ENCODE results near the gene GGNBP2.
"Not testable (repeated sequence)": the region's sequence is repeated elsewhere in the genome, so short reads cannot be mapped to it uniquely, and the experiment has no call there.

Gene GGNBP2

GRCh38 chr17:36599546-36600250 lies 55.0 kb downstream of the GGNBP2 start:
- H3K9me3 ChIP-seq (ENCODE audit: control insufficient read depth, low read length), result no peaks in the 10 kb centered on the region
- H3K27ac ChIP-seq (ENCODE audit: insufficient read depth, low read depth, low read length, poor library complexity, severe bottlenecking), result no peak overlapping the region
- 92 to 95% methylated on average over 11 of the region's 11 CpGs for WGBS, 2 experiments
- no peaks in the 10 kb centered on the region for H3K36me3 ChIP-seq (ENCODE audit: control insufficient read depth, insufficient read depth, low read length)
- H3K4me3 ChIP-seq (ENCODE audit: insufficient read depth, low read depth, low read length), result no peak overlapping the region
- peaks cover 10% of the 10 kb centered on the region for H3K27me3 ChIP-seq (ENCODE audit: control insufficient read depth, insufficient read depth, low read length, poor library complexity, severe bottlenecking)
- peaks cover 9% of the 10 kb centered on the region for H3K4me1 ChIP-seq (ENCODE audit: control insufficient read depth, insufficient read depth, low read length)

DNA sequence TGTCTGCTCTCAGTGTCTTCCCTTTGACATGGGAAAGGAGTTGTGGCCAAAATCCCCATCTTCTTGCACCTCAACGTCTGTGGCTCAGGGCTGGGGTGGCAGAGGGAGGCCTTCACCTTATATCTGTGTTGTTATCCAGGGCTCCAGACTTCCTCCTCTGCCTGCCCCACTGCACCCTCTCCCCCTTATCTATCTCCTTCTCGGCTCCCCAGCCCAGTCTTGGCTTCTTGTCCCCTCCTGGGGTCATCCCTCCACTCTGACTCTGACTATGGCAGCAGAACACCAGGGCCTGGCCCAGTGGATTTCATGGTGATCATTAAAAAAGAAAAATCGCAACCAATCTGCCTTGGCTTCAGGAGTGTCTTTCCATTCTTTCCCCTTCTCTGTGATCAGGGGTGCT lies 55.7 kb downstream of the GGNBP2 start:
- Histone ChIP-seq H3K27ac (ENCODE audit: insufficient read depth, low read depth, low read length, poor library complexity, severe bottlenecking) (no peak overlapping the region), H3K36me3 (ENCODE audit: control insufficient read depth, insufficient read depth, low read length) (no peaks in the 10 kb centered on the region), H3K4me1 (ENCODE audit: control insufficient read depth, insufficient read depth, low read length) (peaks cover 9% of the 10 kb centered on the region), H3K9me3 (ENCODE audit: control insufficient read depth, low read length) (no peaks in the 10 kb centered on the region), H3K27me3 (ENCODE audit: control insufficient read depth, insufficient read depth, low read length, poor library complexity, severe bottlenecking) (peaks cover 10% of the 10 kb centered on the region), H3K4me3 (ENCODE audit: insufficient read depth, low read depth, low read length) (peak overlapping the region; percentile 86)
- 78 to 87% methylated on average over 3 of the region's 3 CpGs for WGBS, 2 experiments

DNA sequence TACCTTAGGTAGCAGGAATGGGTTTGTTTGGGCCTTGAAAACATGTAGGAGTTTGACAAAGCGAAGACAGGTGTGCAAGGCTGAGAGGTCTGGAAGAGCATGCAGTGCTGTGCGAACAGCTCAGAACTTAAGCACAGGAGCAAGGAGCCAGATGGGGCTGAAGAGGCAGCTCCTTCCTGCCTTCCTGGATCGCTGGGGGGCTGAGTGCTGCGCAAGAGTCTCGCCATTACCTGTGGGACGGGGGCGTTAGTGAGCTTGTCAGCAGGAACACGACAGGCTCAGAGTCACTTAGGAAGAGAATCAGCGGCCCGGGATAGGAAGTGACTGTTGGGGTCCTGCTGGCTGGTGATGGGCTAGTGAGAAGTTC lies 56.2 kb downstream of the GGNBP2 start:
- H3K4me3 ChIP-seq (ENCODE audit: insufficient read depth, low read depth, low read length), result peak overlapping the region; percentile 86
- no peaks in the 10 kb centered on the region for H3K36me3 ChIP-seq (ENCODE audit: control insufficient read depth, insufficient read depth, low read length)
- H3K27ac ChIP-seq (ENCODE audit: insufficient read depth, low read depth, low read length, poor library complexity, severe bottlenecking), result peak overlapping the region; percentile 27
- WGBS, 2 experiments, result 15 to 16% methylated on average over 10 of the region's 10 CpGs
- H3K9me3 ChIP-seq (ENCODE audit: control insufficient read depth, low read length), result no peaks in the 10 kb centered on the region
- peaks cover 10% of the 10 kb centered on the region for H3K27me3 ChIP-seq (ENCODE audit: control insufficient read depth, insufficient read depth, low read length, poor library complexity, severe bottlenecking)
- H3K4me1 ChIP-seq (ENCODE audit: control insufficient read depth, insufficient read depth, low read length), result peaks cover 9% of the 10 kb centered on the region

DNA sequence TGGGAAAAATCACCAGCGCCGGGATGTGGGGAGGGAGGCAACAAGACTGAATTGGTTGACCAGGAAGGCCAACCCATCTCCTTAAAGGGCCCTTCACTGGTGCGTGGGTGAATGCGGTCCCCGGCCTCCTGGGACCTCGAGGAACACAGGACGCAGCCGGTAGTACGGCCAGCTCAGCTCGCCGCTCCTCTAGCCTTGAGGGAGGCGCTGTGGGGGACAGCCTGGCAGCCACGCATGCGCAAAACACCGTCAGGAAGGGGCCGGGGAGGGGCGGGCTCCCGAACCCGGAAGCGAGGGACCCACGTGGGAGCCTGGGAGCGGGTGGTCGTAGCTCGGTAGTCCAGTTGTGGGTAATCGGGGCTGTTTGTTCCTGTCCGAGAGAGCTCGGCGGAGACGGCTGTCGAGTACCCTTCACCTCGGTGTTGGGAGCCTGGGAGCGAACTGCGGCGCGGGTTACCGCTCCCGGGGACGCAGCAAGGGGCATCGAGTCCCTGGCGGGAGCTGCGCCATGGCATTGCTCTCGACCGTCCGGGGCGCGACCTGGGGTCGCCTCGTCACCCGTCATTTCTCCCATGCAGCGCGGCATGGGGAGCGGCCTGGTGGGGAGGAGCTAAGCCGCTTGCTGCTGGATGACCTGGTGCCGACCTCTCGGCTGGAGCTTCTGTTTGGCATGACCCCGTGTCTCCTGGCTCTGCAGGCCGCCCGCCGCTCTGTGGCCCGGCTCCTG lies 56.7 kb downstream of the GGNBP2 start, which contains the start of gene MRM1:
MRM1 (plus strand) TSS at position 281 of the 727 bp plus-strand sequence; CDS start at position 509, 228 bp downstream.
- Histone ChIP-seq H3K9me3 (ENCODE audit: control insufficient read depth, low read length) (no peaks in the 10 kb centered on the region), H3K4me3 (ENCODE audit: insufficient read depth, low read depth, low read length) (peak within 1 kb of the TSS; percentile 86), H3K4me1 (ENCODE audit: control insufficient read depth, insufficient read depth, low read length) (peaks cover 9% of the 10 kb centered on the region), H3K36me3 (ENCODE audit: control insufficient read depth, insufficient read depth, low read length) (no peaks in the 10 kb centered on the region), H3K27me3 (ENCODE audit: control insufficient read depth, insufficient read depth, low read length, poor library complexity, severe bottlenecking) (peaks cover 10% of the 10 kb centered on the region), H3K27ac (ENCODE audit: insufficient read depth, low read depth, low read length, poor library complexity, severe bottlenecking) (peak within 1 kb of the TSS; percentile 27)
- 0 to 1% methylated on average over 60 of the region's 60 CpGs for WGBS, 2 experiments

DNA sequence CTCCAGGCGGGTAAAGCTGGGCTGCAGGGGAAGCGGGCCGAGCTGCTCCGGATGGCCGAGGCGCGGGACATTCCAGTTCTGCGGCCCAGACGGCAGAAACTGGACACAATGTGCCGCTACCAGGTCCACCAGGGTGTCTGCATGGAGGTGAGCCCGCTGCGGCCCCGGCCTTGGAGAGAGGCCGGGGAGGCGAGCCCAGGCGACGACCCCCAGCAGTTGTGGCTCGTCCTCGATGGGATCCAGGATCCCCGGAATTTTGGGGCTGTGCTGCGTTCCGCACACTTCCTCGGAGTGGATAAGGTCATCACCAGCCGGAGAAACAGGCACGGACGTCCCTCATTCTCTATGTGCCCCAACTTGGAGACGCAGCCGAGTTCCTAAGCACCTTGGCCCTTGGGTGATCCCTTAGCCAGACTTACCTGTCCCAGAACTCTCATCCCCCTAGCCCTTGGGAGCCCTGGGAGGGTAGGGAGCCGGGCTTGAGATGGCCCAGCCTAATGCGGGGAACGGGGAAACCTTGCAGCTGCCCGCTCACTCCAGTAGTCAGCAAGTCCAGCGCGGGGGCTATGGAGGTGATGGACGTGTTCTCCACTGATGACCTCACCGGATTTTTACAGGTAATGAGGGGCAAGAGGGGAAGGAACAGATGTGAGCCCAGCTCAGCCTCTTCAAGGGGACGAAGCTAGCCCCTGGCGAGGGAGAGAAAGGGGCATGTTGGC lies 57.5 kb downstream of the GGNBP2 start:
- Histone ChIP-seq H3K4me3 (ENCODE audit: insufficient read depth, low read depth, low read length) (peak overlapping the region; percentile 86), H3K4me1 (ENCODE audit: control insufficient read depth, insufficient read depth, low read length) (peaks cover 9% of the 10 kb centered on the region), H3K9me3 (ENCODE audit: control insufficient read depth, low read length) (no peaks in the 10 kb centered on the region), H3K36me3 (ENCODE audit: control insufficient read depth, insufficient read depth, low read length) (no peaks in the 10 kb centered on the region), H3K27me3 (ENCODE audit: control insufficient read depth, insufficient read depth, low read length, poor library complexity, severe bottlenecking) (peaks cover 10% of the 10 kb centered on the region), H3K27ac (ENCODE audit: insufficient read depth, low read depth, low read length, poor library complexity, severe bottlenecking) (no peak overlapping the region)
- 1 to 2% methylated on average over 38 of the region's 38 CpGs for WGBS, 2 experiments

- H3K9me3 ChIP-seq (ENCODE audit: control insufficient read depth, low read length), result no peaks in the 10 kb centered on the region
- H3K27me3 ChIP-seq (ENCODE audit: control insufficient read depth, insufficient read depth, low read length, poor library complexity, severe bottlenecking), result peaks cover 10% of the 10 kb centered on the region
- H3K27ac ChIP-seq (ENCODE audit: insufficient read depth, low read depth, low read length, poor library complexity, severe bottlenecking), result no peak overlapping the region
- H3K4me3 ChIP-seq (ENCODE audit: insufficient read depth, low read depth, low read length), result peak overlapping the region; percentile 86
- H3K36me3 ChIP-seq (ENCODE audit: control insufficient read depth, insufficient read depth, low read length), result no peaks in the 10 kb centered on the region
- H3K4me1 ChIP-seq (ENCODE audit: control insufficient read depth, insufficient read depth, low read length), result peaks cover 9% of the 10 kb centered on the region
- 1 to 5% methylated on average over 5 of the region's 5 CpGs for WGBS, 2 experiments
Measured at GRCh38 chr17:36602924-36603384, 58.2 kb downstream of the GGNBP2 start.

DNA sequence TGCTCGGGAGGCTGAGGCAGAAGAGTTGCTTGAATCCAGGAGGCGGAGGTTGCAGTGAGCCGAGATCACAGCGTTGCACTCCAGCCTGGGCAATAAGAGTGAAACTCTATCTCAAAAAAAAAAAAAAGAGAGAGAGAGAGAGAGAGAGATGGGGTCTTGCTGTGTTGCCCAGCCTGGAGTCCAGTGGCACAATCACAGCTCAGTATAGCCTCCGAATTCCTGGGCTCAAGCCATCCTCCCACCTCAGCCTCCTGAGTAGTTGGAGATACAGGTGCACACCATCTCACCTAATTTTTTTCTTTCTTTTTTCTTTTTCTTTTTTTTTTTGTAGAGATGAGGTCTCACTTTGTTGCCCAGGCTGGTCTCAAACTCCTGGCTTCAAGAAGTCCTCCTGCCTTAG lies 60.3 kb downstream of the GGNBP2 start:
- H3K27me3 ChIP-seq (ENCODE audit: control insufficient read depth, insufficient read depth, low read length, poor library complexity, severe bottlenecking), result not testable (repeated sequence)
- WGBS, 2 experiments, result 97 to 98% methylated on average over 5 of the region's 5 CpGs

GRCh38 chr17:36608280-36608679 lies 63.6 kb downstream of the GGNBP2 start:
- no peak overlapping the region for H3K4me3 ChIP-seq (ENCODE audit: insufficient read depth, low read depth, low read length)
- no peaks in the 10 kb centered on the region for H3K36me3 ChIP-seq (ENCODE audit: control insufficient read depth, insufficient read depth, low read length)
- H3K27ac ChIP-seq (ENCODE audit: insufficient read depth, low read depth, low read length, poor library complexity, severe bottlenecking), result no peak overlapping the region
- H3K27me3 ChIP-seq (ENCODE audit: control insufficient read depth, insufficient read depth, low read length, poor library complexity, severe bottlenecking), result no peaks in the 10 kb centered on the region
- no peaks in the 10 kb centered on the region for H3K9me3 ChIP-seq (ENCODE audit: control insufficient read depth, low read length)
- H3K4me1 ChIP-seq (ENCODE audit: control insufficient read depth, insufficient read depth, low read length), result no peaks in the 10 kb centered on the region
- WGBS, 2 experiments, result 96% methylated on average over 7 of the region's 7 CpGs

More for the DNA sequence above, 60.3 kb downstream of the GGNBP2 start:
- H3K27ac ChIP-seq (ENCODE audit: insufficient read depth, low read depth, low read length, poor library complexity, severe bottlenecking); H3K4me1 ChIP-seq (ENCODE audit: control insufficient read depth, insufficient read depth, low read length); H3K36me3 ChIP-seq (ENCODE audit: control insufficient read depth, insufficient read depth, low read length); H3K9me3 ChIP-seq (ENCODE audit: control insufficient read depth, low read length); H3K4me3 ChIP-seq (ENCODE audit: insufficient read depth, low read depth, low read length): not testable (repeated sequence)

DNA sequence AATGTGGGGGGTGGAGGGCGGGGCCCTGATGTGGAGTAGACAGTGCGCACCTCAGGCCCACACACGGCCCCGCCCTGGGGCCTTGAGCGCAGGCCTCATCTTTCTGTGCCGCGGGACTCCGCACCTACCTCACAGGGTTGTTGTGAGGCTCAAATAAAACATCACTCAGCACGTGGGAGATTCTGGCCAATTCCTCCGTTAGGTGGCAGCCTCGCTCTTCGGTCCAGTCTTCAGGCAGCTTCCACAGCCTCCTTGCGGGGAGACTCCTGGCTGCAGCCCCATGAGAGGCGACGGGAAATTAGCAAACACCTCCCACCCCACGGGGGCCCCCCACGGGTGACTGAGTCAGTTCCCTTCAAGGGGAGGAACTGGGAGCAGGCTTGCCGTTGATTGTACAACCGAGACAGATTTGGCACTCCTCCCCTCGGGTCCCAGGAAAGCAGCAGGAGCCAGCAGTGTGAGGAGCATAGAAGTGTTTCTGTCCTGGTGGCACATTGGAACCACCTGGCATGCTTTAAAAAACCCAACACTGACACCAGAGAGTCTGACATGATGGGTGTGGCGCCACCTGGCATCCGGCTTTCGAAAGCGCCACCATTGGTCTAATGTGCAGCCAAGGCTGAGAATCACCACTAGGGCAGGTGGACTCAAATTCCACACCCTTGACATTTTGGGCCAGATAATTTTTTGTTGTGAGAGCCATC lies 64.2 kb downstream of the GGNBP2 start:
- Histone ChIP-seq H3K4me1 (ENCODE audit: control insufficient read depth, insufficient read depth, low read length) (peaks cover under 1% of the 10 kb centered on the region), H3K27me3 (ENCODE audit: control insufficient read depth, insufficient read depth, low read length, poor library complexity, severe bottlenecking) (no peaks in the 10 kb centered on the region), H3K36me3 (ENCODE audit: control insufficient read depth, insufficient read depth, low read length) (no peaks in the 10 kb centered on the region), H3K9me3 (ENCODE audit: control insufficient read depth, low read length) (no peaks in the 10 kb centered on the region), H3K4me3 (ENCODE audit: insufficient read depth, low read depth, low read length) (no peak overlapping the region), H3K27ac (ENCODE audit: insufficient read depth, low read depth, low read length, poor library complexity, severe bottlenecking) (no peak overlapping the region)
- 76 to 77% methylated on average over 24 of the region's 24 CpGs for WGBS, 2 experiments
